HG03342 (cell line): ENCODE data around the gene PLEKHG4B.
"Not testable (repeated sequence)": the region's sequence is repeated elsewhere in the genome, so short reads cannot be mapped to it uniquely, and the experiment has no call there.

Experiments used
- ATAC-seq: cut with Tn5 transposase; IDR thresholded peaks from one replicate; pipeline ENCODE4 v1.9.1; 2021; ENCODE audit warnings: mild to moderate bottlenecking, moderate library complexity; ENCODE audit not compliant: unreplicated experiment

The PLEKHG4B gene

GRCh38 chr5:93221-93980 is 1.4 kb downstream of the PLEKHG4B start:
- no peak for ATAC-seq

DNA sequence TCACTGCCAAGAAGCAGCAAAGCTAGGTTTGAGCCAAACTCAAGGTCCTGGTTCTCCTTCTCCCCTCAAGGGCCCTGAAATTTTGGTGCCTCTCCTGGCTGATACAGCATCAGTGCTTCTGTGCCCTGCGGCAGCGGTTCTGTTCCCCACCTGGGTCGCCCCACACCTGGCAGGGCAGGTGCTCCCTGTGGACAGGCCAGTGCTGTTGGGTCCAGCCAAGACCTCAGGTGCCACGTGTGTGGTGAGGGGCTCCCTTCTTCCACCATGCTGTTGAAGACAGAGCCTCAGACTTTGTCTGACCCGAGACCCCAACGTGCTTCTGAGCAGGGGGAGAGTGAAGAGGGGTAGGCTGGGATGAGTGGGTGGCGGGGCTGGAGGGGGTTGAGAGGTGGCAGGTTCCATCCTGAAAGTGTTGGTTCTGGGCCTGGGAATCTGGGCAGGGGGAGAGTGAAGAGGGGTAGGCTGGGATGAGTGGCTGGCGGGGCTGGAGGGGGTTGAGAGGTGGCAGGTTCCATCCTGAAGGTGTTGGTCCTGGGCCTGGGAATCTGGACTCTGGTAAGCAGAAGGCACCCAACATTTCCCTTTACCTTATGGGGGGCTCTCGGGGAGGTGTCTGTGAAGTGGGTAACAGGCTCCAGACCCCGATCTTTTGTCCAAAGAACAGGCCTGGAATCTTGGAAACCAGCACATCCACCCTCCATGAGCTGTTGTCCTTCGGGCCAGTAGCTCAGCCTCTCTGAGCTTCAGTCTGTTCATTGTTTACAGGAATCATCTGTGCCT is 2.3 kb downstream of the PLEKHG4B start:
- ATAC-seq, result no peak

- ATAC-seq, result no peak
These were observed 3.4 kb downstream of the PLEKHG4B start for GRCh38 chr5:95241-95980.

DNA sequence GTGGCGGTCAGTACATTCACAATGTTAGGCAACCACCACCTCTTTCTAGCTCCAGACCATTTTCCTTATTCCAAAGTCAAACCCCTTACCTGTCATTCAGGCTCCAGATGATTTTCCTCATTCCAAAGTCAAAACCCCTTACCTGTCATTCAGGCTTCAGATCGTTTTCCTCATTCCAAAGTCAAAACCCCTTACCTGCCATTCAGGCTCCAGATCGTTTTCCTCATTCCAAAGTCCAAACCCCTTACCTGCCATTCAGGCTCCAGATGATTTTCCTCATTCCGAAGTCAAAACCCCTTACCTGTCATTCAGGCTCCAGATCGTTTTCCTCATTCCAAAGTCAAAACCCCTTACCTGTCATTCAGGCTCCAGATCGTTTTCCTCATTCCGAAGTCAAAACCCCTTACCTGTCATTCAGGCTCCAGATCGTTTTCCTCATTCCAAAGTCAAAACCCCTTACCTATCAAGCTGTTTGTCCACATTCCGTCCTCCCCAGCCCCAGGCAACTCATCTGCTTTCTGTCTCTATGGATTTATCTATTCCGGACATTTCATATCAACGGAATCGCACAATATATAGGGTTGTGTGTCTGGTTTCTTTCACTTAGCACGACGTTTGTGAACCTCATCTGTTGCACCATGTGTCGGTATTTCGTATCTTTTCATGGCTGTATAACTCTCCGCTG is 5.2 kb downstream of the PLEKHG4B start:
- no peak for ATAC-seq

GRCh38 chr5:99815-100214 is 7.8 kb downstream of the PLEKHG4B start:
- ATAC-seq, result no peak

DNA sequence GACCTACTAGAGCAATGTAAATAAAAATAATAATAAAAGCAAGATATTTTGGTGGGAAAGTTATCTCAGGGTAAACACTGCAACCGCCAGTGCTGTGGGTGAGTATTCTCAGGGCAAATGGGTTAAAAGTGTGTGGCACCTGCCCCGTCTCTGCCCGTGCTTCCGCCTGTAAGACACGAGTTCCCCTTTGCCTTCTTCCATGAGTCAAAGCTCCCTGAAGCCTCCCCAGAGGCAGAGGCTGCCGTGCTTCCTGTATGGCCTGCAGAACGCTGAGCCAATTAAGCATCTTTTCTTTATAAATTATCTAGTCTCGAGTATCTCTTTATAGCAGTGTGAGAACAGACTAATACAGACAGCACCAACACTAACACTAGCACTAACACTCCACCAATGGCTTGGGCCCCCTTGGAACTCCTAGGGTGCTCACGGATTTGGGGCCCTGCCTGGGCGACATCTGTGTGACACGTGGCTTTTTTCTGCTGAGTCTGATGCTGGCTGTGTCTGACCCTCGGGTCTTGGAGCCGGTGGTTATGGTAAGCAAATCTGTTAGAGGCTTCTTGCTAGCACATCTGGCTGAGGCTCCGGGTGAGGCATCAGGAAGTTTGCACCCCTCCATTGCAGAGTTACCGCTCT is 10.6 kb downstream of the PLEKHG4B start:
- no peak for ATAC-seq

- ATAC-seq, result not testable (repeated sequence)
These were observed 12.1 kb downstream of the PLEKHG4B start for GRCh38 chr5:104106-104505.

- ATAC-seq, result no peak
These were observed 12.9 kb downstream of the PLEKHG4B start for GRCh38 chr5:104778-105296.

DNA sequence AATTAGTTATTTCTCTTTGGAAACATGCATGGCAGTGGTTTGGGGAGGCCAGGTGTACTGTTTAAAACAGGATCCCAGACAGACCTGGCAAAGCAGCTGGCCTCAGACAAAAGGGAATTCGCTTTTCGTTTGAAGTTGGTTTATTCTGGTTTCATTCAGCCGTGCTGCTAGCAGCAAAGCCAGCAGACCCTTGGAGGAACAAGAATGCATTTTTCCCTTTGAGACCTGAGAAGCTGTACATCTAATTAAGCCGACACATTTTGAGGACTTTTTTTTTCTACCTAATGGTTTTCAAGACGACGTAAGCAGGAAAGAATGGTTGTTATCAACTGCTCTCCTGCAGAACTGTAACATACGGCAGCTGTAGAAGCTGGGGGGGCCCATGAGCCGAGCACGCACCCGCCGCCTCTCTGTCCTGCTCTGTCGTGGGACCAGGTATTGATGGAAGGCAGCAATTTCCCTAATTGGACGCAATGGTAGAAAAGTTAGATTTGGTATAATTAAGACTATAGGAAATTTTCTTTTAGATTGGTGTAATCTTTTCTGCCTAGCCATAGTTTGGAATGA is 13.6 kb downstream of the PLEKHG4B start:
- no peak for ATAC-seq

- ATAC-seq, result no peak
These were observed 14.6 kb downstream of the PLEKHG4B start for GRCh38 chr5:106587-106986.

DNA sequence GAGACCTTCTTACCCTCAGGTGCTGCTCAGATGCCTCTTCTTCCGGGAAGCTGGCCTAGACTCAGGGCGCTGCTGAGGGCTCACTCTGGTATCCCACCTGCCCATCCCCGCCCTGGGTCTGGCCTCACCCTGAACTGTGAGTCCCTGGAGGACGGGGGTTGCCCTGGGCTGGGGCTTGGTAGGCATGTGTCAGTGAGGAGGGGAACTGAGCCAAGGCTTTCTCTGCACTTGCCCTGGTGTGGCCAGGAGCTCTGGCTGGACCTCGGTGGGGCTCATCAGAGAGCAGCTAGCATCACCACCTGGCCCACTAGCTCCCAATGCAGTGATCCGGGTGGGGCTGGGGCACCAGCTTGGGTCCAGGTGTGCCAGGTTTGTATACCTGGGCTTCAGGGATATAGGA is 15.6 kb downstream of the PLEKHG4B start:
- ATAC-seq, result no peak

DNA sequence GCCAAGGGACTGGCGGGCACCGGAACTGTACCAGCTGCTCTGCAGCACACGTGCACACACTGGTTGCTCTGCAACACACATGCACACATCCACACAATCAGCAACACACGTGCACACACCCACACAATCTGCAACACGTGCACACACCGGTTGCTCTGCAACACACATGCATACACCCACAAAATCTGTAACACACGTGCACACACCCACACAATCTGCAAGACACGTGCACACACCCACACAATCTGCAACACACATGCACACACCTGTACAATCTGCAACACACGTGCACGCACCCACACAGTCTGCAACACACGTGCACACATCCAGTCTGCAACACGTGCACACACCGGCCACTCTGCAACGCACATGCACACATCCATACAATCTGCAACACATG is 17.9 kb downstream of the PLEKHG4B start:
- ATAC-seq, result no peak

- no peak for ATAC-seq
These were observed 18.4 kb downstream of the PLEKHG4B start for GRCh38 chr5:110270-110888.

GRCh38 chr5:111171-111570 is 19.2 kb downstream of the PLEKHG4B start:
- ATAC-seq, result no peak

- ATAC-seq, result no peak
These were observed 27.6 kb downstream of the PLEKHG4B start for GRCh38 chr5:119486-120097.

- no peak for ATAC-seq
These were observed 29.5 kb downstream of the PLEKHG4B start for GRCh38 chr5:121432-121831.

DNA sequence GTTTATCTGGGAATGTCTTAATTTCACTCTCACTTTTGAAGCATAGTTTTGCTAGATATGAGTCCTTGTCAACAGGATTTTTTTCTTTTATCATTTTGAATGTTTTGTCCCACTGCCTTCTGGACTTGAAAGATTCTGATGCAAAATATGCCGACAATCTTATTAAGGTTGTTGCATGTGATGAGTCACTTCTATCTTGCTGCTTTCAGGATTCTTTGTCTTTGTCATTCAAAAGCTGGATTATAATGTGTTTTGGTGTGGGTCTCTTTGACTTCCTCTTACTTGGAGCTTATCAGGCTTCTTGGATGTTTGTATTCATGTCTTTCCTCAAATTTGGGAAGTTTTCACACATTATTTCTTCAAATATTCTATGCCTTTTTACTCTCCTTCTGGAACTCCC is 33.8 kb downstream of the PLEKHG4B start:
- ATAC-seq, result no peak

GRCh38 chr5:126806-127205 is 34.8 kb downstream of the PLEKHG4B start:
- ATAC-seq, result no peak

- ATAC-seq, result no peak
These were observed 35.9 kb downstream of the PLEKHG4B start for GRCh38 chr5:127886-128285.
